Fibroblast of lung (primary cell): Measurements from ENCODE around the gene ZNF423. TPM values are rescaled to one million over a fixed set of nuclear protein-coding genes. Genes with fewer than 3 reads are reported as not detected.

Experiments used
- DNase-seq, 2 donors: peaks; one replicate each; pipeline versions ENCODE4 v3.0.0 to v3.0.0-alpha.2; 2010; ENCODE audit warnings: low read depth in 2 of 2
- H2AFZ ChIP-seq: 2 replicates; pipeline ENCODE4 v1.5.1; 2012; ENCODE audit warnings: low read length, control low read depth, inconsistent platforms
- H3K27ac ChIP-seq: 2 replicates; pipeline ENCODE4 v1.5.1; 2011; ENCODE audit warnings: low read length, control low read depth; ENCODE audit not compliant: insufficient read depth
- H3K27me3 ChIP-seq: 2 replicates; pipeline ENCODE4 v1.5.1; 2011; ENCODE audit warnings: mild to moderate bottlenecking, low read length; ENCODE audit not compliant: control insufficient read depth, insufficient read depth
- H3K36me3 ChIP-seq: 2 replicates; pipeline ENCODE4 v1.5.1; 2011; ENCODE audit warnings: low read length; ENCODE audit not compliant: control insufficient read depth, insufficient read depth
- H3K4me1 ChIP-seq: 2 replicates; pipeline ENCODE4 v1.5.1; 2011; ENCODE audit warnings: low read length; ENCODE audit not compliant: control insufficient read depth, insufficient read depth; ENCODE audit errors: extremely low read depth
- H3K4me2 ChIP-seq: 2 replicates; pipeline ENCODE4 v1.5.1; 2011; ENCODE audit warnings: low read length, control low read depth; ENCODE audit not compliant: insufficient read depth; ENCODE audit errors: extremely low read depth
- H3K4me3 ChIP-seq, 4 experiments: fragments of 200-600 bp in 1 of 4; sonication (generic) in 1 of 4; replicated peaks in 1 of 4; 2 replicates each; pipeline ENCODE4 v1.5.1; 2011 to 2016; ENCODE audit warnings: low read length in 4 of 4, low read depth in 3 of 4, mild to moderate bottlenecking in 3 of 4, control low read depth in 2 of 4, inconsistent platforms in 1 of 4, mixed read lengths in 1 of 4; ENCODE audit not compliant: insufficient read depth in 1 of 4; ENCODE audit errors: control extremely low read depth in 1 of 4
- H3K79me2 ChIP-seq: 2 replicates; pipeline ENCODE4 v1.5.1; 2012; ENCODE audit warnings: mild to moderate bottlenecking, low read length, inconsistent platforms; ENCODE audit not compliant: control insufficient read depth, insufficient read depth
- H3K9ac ChIP-seq: 2 replicates; pipeline ENCODE4 v1.5.1; 2011; ENCODE audit warnings: mild to moderate bottlenecking, low read length, control low read depth; ENCODE audit not compliant: insufficient read depth
- H3K9me3 ChIP-seq: 2 replicates; pipeline ENCODE4 v1.5.1; 2012; ENCODE audit warnings: low read depth, low read length; ENCODE audit not compliant: control insufficient read depth, insufficient read depth
- H4K20me1 ChIP-seq: 2 replicates; pipeline ENCODE4 v1.5.1; 2011; ENCODE audit warnings: low read length; ENCODE audit not compliant: control insufficient read depth, insufficient read depth; ENCODE audit errors: extremely low read depth
- EZH2 ChIP-seq: IDR thresholded peaks from 2 replicates; pipeline ENCODE4 v1.5.1; 2012; ENCODE audit warnings: low read length, control low read depth, mild to moderate bottlenecking; ENCODE audit errors: missing control alignments
- polyA plus RNA-seq, 2 donors: library from polyadenylated mRNA; depleted of rRNA in 1 of 2; stranded (reverse) in 1 of 2; unstranded in 1 of 2; fragments of >200 nt; gene quantifications; 2 replicates each; pipeline ENCODE4 v1.2.1, GENCODE V29; 2011 to 2012; ENCODE audit warnings: missing spikeins in 1 of 2
- total RNA-seq: library from RNA; depleted of rRNA; stranded (reverse); fragments of >200 nt; gene quantifications from 2 replicates; pipeline ENCODE4 v1.2.1, GENCODE V29; 2014
- TF ChIP-seq, protein P1 (sequence below), 2 donors: IDR thresholded peaks in 1 of 2; conservative IDR thresholded peaks in 1 of 2; 1 replicate in 1 of 2; 2 replicates in 1 of 2; pipeline ENCODE4 v1.5.1; 2011 to 2012; ENCODE audit warnings: low read length in 2 of 2, control low read depth in 1 of 2, inconsistent platforms in 1 of 2, low read depth in 1 of 2, mild to moderate bottlenecking in 1 of 2

Gene ZNF423
- total and polyA plus RNA-seq, 2 donors (not counting 1 experiment from before 2014, with no cell fraction given) = 0.07 to 0.17 TPM

DNA sequence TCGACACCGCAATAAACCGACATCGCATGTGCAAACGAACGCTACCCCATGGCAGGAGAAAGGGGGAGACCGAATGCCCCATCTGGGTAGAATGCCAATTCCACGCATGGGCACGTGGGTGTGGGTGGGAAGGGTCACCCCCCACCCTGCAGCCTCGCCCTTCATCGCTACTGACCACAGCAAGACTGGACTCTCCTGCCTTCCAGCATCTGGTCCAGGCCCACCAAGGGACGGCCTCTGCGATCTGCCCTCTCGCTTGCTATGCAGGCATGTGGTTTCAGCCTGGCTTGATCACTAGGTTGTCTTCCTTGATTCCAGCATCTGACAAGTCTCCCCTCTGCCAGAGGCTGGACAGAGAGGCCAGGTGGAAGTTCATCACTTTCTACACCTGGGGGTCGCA lies 323.0 kb downstream of the ZNF423 start:
- Histone ChIP-seq H2AFZ (no peak overlapping the region), H3K27ac (no peak overlapping the region), H3K4me2 (no peak overlapping the region), H3K9ac (no peak overlapping the region), H3K27me3 (no peaks in the 10 kb centered on the region), H3K36me3 (no peaks in the 10 kb centered on the region), H3K9me3 (no peaks in the 10 kb centered on the region), H3K4me3 (no peak overlapping the region), H3K4me1 (no peaks in the 10 kb centered on the region), H4K20me1 (no peaks in the 10 kb centered on the region), H3K79me2 (no peaks in the 10 kb centered on the region)
- TF ChIP-seq, protein P1, sequence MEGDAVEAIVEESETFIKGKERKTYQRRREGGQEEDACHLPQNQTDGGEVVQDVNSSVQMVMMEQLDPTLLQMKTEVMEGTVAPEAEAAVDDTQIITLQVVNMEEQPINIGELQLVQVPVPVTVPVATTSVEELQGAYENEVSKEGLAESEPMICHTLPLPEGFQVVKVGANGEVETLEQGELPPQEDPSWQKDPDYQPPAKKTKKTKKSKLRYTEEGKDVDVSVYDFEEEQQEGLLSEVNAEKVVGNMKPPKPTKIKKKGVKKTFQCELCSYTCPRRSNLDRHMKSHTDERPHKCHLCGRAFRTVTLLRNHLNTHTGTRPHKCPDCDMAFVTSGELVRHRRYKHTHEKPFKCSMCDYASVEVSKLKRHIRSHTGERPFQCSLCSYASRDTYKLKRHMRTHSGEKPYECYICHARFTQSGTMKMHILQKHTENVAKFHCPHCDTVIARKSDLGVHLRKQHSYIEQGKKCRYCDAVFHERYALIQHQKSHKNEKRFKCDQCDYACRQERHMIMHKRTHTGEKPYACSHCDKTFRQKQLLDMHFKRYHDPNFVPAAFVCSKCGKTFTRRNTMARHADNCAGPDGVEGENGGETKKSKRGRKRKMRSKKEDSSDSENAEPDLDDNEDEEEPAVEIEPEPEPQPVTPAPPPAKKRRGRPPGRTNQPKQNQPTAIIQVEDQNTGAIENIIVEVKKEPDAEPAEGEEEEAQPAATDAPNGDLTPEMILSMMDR (conservative IDR thresholded peaks at IDR 0.05 in 1 of 2, IDR thresholded peaks at IDR 0.05 in 1 of 2; ENCODE audit: low read depth in 1 of 2, low read length in 2 of 2) = no peak
- TF ChIP-seq EZH2 = no peak
- DNase-seq = no peak

DNA sequence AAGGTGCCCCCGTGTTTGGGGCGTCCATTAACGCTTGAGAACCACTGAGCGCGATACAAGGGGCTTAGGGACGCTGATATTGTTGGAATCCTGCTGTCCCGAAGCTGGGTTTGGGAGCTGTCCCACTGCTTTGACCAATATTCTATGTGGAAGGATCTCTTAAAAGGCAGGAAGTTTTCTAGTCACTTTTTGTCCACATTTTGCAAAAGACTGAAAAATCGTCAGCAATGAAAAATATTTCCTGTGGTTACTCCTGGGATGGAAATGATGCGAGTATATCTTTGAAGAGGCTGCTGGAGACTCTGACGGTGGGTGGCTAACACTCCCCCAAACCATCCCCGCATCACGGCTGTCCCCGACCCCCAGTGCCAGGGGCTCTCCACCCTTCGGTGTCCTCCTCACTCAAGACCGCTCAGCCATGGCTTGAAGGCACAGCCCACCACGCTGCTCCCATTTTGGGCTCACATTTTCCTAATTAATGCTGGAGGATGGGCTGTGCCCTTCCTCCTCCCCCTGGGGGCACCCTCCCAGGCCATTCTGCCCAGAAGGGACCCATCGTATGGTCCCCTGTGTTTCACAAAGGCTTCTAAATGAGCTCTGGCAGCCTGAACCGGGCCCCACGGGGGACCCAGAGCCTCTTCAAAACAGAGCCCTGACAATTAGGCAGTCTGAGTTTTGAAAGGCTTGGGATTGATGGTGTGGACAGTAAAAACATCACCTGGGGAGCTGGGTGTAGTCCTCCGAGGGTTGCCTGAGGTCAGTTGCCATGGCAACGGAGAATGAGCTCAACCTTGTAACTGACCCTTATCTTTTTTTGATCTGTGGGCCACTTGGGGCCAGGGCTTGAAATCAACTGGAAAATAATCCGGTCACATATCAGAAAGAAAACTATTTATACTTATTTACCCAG lies 323.7 kb downstream of the ZNF423 start:
- Histone ChIP-seq H3K4me1 (no peaks in the 10 kb centered on the region), H3K27ac (no peak overlapping the region), H2AFZ (no peak overlapping the region), H3K27me3 (no peaks in the 10 kb centered on the region), H3K79me2 (no peaks in the 10 kb centered on the region), H4K20me1 (no peaks in the 10 kb centered on the region), H3K4me2 (no peak overlapping the region), H3K9ac (no peak overlapping the region), H3K9me3 (no peaks in the 10 kb centered on the region), H3K36me3 (no peaks in the 10 kb centered on the region), H3K4me3 (no peak overlapping the region)
- no peak for TF ChIP-seq EZH2
- TF ChIP-seq, protein P1 (conservative IDR thresholded peaks at IDR 0.05 in 1 of 2, IDR thresholded peaks at IDR 0.05 in 1 of 2; ENCODE audit: low read depth in 1 of 2, low read length in 2 of 2) = no peak
- peak in 1 of 2 donors; percentile 6 for DNase-seq

DNA sequence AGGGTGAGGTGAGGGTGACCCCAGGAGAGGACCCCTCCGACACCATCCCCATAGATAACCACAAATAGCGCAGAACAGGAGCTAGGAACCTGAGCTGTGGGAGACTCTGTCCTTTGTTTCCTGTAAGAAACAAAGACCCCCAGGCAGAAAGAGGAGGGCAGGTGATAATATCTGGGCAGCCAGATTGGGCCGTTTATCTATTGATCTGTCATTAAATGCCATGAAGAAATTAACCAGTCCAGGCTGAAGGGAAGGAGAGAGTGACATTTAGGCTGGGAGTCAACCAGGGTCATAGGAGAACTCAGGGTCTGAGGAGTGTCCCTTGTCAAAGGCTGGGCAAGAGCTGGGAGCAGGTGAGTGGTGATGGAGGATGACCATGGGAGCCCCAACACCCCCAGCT lies 324.5 kb downstream of the ZNF423 start:
- no peaks in the 10 kb centered on the region for H3K27me3 ChIP-seq
- H3K27ac ChIP-seq = no peak overlapping the region
- no peak overlapping the region for H3K4me2 ChIP-seq
- H3K4me3 ChIP-seq = no peak overlapping the region
- H3K9me3 ChIP-seq = no peaks in the 10 kb centered on the region
- H2AFZ ChIP-seq = no peak overlapping the region
- no peaks in the 10 kb centered on the region for H3K79me2 ChIP-seq
- TF ChIP-seq EZH2 = no peak
- TF ChIP-seq, protein P1 (conservative IDR thresholded peaks at IDR 0.05 in 1 of 2, IDR thresholded peaks at IDR 0.05 in 1 of 2; ENCODE audit: low read depth in 1 of 2, low read length in 2 of 2) = no peak
- H3K4me1 ChIP-seq = no peaks in the 10 kb centered on the region
- DNase-seq = no peak
- H3K9ac ChIP-seq = no peak overlapping the region
- H3K36me3 ChIP-seq = no peaks in the 10 kb centered on the region
- no peaks in the 10 kb centered on the region for H4K20me1 ChIP-seq
